MV-4-11 (cell line): ENCODE measurements around the gene TMEM25.
"Not testable (repeated sequence)": the region's sequence is repeated elsewhere in the genome, so short reads cannot be mapped to it uniquely, and the experiment has no call there.

Source experiments
- DNase-seq: peaks from one replicate; lab custom pipeline; 2025; lab: John Stamatoyannopoulos, UW

TMEM25 gene

GRCh38 chr11:118530683-118531596 is at the start of gene TMEM25:
Gene TMEM25, plus strand, starts transcription at chr11:118531192. Its CDS starts 610 bp downstream, at chr11:118531802.
- no peak for DNase-seq

GRCh38 chr11:118481238-118481637 is 49.8 kb upstream of the TMEM25 start:
- not testable (repeated sequence) for DNase-seq

- DNase-seq = no peak
These were observed 46.6 kb upstream of the TMEM25 start for GRCh38 chr11:118484405-118484804.

GRCh38 chr11:118485273-118485672 is 45.7 kb upstream of the TMEM25 start:
- DNase-seq = no peak

- peak; percentile 59 for DNase-seq
These were observed 42.4 kb upstream of the TMEM25 start for GRCh38 chr11:118488480-118489109.

- no peak for DNase-seq
These were observed 40.0 kb upstream of the TMEM25 start for GRCh38 chr11:118491041-118491440.

- no peak for DNase-seq
These were observed 33.2 kb upstream of the TMEM25 start for GRCh38 chr11:118497831-118498230.

GRCh38 chr11:118503216-118503615 is 27.8 kb upstream of the TMEM25 start:
- no peak for DNase-seq

GRCh38 chr11:118511601-118512000 is 19.4 kb upstream of the TMEM25 start:
- DNase-seq = no peak

GRCh38 chr11:118514103-118514502 is 16.9 kb upstream of the TMEM25 start:
- DNase-seq = no peak

- DNase-seq = no peak
These were observed 11.4 kb upstream of the TMEM25 start for GRCh38 chr11:118519549-118519948.

GRCh38 chr11:118521892-118522311 is 9.1 kb upstream of the TMEM25 start:
- peak; percentile 31 for DNase-seq

GRCh38 chr11:118522571-118523072 is 8.4 kb upstream of the TMEM25 start:
- peak; percentile 6 for DNase-seq

- peak; percentile 50 for DNase-seq
These were observed 6.6 kb upstream of the TMEM25 start for GRCh38 chr11:118524356-118524755.

GRCh38 chr11:118524757-118525470 is 6.1 kb upstream of the TMEM25 start:
- DNase-seq = peak; percentile 81

- DNase-seq = no peak
These were observed 4.3 kb upstream of the TMEM25 start for GRCh38 chr11:118526688-118527087.

GRCh38 chr11:118527109-118527508 is 3.9 kb upstream of the TMEM25 start, which contains the start of gene TTC36:
Gene TTC36, plus strand, starts transcription at chr11:118527474. Its CDS starts 21 bp downstream, at chr11:118527495.
- DNase-seq = no peak

GRCh38 chr11:118528511-118528910 is 2.5 kb upstream of the TMEM25 start:
- DNase-seq = no peak

GRCh38 chr11:118529584-118530175 is 1.3 kb upstream of the TMEM25 start:
- no peak for DNase-seq

GRCh38 chr11:118530180-118530682 is 761 bp upstream of the TMEM25 start:
- no peak for DNase-seq

GRCh38 chr11:118531597-118532084 is 649 bp downstream of the TMEM25 start:
- no peak for DNase-seq
